ENCODE results near the gene CIRBP. TPM values are rescaled to one million over a fixed set of nuclear protein-coding genes. Genes with fewer than 3 reads are reported as not detected.

The CIRBP gene
- total RNA-seq, 2 donors from 2014 or later = 163 to 179 TPM

- intact Hi-C loops (cut with DNase I) = loop anchor here (5.0 kb wide), 1 partner anchor 94 kb away; no protein-coding TSS in a partner anchor
- no peak for DNase-seq
- Histone ChIP-seq H3K9ac (ENCODE audit: low read depth in 2 of 2, low read length in 2 of 2) (no peak overlapping the region), H3K9me3 (no peaks in the 10 kb centered on the region), H3K4me3 (no peak overlapping the region), H3K4me1 (peaks cover 33% of the 10 kb centered on the region), H3K36me3 (peaks cover 6% of the 10 kb centered on the region), H3K27me3 (no peaks in the 10 kb centered on the region), H3K27ac (no peak overlapping the region)
- TF ChIP-seq, protein P1, sequence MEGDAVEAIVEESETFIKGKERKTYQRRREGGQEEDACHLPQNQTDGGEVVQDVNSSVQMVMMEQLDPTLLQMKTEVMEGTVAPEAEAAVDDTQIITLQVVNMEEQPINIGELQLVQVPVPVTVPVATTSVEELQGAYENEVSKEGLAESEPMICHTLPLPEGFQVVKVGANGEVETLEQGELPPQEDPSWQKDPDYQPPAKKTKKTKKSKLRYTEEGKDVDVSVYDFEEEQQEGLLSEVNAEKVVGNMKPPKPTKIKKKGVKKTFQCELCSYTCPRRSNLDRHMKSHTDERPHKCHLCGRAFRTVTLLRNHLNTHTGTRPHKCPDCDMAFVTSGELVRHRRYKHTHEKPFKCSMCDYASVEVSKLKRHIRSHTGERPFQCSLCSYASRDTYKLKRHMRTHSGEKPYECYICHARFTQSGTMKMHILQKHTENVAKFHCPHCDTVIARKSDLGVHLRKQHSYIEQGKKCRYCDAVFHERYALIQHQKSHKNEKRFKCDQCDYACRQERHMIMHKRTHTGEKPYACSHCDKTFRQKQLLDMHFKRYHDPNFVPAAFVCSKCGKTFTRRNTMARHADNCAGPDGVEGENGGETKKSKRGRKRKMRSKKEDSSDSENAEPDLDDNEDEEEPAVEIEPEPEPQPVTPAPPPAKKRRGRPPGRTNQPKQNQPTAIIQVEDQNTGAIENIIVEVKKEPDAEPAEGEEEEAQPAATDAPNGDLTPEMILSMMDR (IDR thresholded peaks at IDR 0.05) = no peak
These were observed 8.9 kb downstream of the CIRBP start for GRCh38 chr19:1278074-1278473.

DNA sequence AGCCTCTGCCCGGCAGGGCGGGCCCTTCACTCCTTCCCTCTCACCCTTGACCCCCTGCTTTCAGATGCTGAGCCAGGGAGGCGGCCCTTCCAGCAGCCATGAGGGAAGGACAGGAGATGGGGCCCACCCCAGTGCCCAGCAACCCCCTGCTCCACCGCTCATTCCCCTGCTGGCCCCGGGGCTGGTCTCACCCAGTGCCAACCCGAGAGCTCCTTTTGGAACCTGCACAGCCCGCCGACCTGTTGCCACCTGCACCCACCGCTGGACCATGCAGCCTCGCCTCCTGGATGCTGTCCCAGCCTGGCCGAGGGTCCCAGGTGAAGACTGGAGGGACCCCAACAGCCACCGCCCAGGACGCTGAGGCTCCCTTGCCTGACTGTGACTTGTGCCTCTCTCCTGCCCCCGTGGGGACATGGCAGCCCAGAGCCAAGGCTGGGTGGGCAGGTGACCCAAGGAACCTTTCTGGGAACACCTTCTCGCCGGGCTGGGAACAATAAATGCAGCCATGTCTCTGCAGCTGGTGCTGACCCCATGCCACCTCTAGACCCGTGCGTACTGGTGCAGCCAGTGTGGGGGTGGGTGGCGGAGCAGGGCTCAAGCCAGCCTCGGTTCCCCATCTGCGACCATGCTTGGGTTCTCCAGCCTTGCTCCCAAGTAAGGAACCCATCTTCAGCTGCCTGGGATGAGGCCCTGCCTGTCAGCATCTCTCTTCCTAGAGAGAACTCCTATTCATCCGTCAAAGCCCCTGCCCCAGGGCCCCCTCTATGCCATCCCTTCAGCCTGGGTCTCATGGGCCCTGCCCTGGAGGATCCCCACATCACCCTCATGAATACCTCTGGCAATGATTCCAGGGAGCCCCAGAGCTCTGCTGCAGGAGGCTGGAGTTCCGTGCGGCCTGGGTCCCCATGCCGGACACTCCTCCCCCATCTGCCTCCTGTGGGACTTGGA, 9.9 kb downstream of the CIRBP start:
- intact Hi-C loops (cut with DNase I) = loop anchor here (5.0 kb wide), 1 partner anchor 93 kb away; no protein-coding TSS in a partner anchor

GRCh38 chr19:1279782-1280341, 10.7 kb downstream of the CIRBP start:
- H3K27ac ChIP-seq = no peak overlapping the region
- H3K27me3 ChIP-seq = peaks cover 3% of the 10 kb centered on the region
- intact Hi-C loops (cut with DNase I) = loop anchor here (5.0 to 10.0 kb wide), 4 partner anchors 77 to 235 kb away; partner anchors contain the start of genes ADAMTSL5 and NDUFS7
- peaks cover 22% of the 10 kb centered on the region for H3K4me1 ChIP-seq
- TF ChIP-seq, protein P1 (IDR thresholded peaks at IDR 0.05) = peak; percentile 93
- H3K36me3 ChIP-seq = no peaks in the 10 kb centered on the region
- H3K9ac ChIP-seq (ENCODE audit: low read depth in 2 of 2, low read length in 2 of 2) = no peak overlapping the region
- peak; percentile 88 for DNase-seq
- H3K9me3 ChIP-seq = no peaks in the 10 kb centered on the region
- no peak overlapping the region for H3K4me3 ChIP-seq

More for the DNA sequence above, 9.9 kb downstream of the CIRBP start:
- Histone ChIP-seq H3K36me3 (peaks cover 2% of the 10 kb centered on the region), H3K27ac (no peak overlapping the region), H3K27me3 (no peaks in the 10 kb centered on the region), H3K9ac (ENCODE audit: low read depth in 2 of 2, low read length in 2 of 2) (no peak overlapping the region), H3K4me3 (no peak overlapping the region), H3K9me3 (no peaks in the 10 kb centered on the region), H3K4me1 (peaks cover 31% of the 10 kb centered on the region)
- no peak for DNase-seq
- TF ChIP-seq, protein P1 (IDR thresholded peaks at IDR 0.05) = no peak

DNA sequence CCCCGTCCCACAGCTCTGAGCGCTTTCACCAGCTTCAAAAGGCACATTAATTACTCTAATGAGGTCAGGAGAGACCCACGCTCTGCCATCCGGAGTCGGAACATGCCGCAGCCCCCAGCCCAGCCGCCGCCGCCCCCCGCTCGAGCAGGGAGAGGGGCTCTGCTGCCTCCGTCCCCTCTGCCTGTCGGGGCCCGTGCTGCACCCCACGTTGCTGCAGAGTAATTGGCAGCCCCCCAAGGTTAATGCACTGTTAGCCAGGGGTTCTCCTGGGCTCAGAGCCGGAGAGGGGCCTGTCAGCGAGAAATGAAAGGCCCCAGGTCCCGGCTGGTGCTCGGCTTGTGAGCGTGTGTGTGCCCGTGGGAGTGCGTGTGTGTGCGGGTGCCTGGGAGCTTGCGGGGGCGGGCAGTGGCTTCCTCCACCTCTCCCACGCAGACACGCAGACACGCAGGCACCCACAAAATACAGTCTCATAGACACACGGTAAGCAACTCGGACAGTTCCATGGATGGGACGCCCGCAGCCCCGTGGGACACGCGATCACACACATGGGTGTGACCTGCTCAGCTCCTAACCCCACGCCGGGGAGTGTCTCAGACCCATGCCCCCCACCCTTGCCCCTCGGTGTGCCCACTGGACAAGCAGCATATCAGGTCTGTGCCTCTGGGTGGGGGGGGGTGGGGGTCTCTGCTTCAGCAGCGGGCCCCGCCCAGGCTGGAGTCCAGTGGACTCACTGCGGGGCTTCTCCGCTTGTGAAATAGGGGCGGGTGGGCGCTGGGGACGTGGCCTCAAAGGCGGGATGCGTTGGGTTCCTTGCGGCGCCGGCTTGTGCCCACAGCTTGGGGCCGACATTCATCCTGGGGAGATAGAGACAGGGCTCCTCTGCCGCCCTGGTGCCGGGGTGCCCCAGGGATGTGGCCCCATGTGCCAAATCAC, 11.8 kb downstream of the CIRBP start:
- Histone ChIP-seq H3K4me3 (no peak overlapping the region), H3K9me3 (no peaks in the 10 kb centered on the region), H3K27ac (no peak overlapping the region), H3K4me1 (peaks cover 19% of the 10 kb centered on the region), H3K27me3 (peaks cover 3% of the 10 kb centered on the region), H3K36me3 (no peaks in the 10 kb centered on the region), H3K9ac (ENCODE audit: low read depth in 2 of 2, low read length in 2 of 2) (no peak overlapping the region)
- intact Hi-C loops (cut with DNase I) = loop anchor here (5.0 to 10.0 kb wide), 3 partner anchors 76 to 234 kb away; partner anchors contain the start of genes ADAMTSL5 and NDUFS7
- TF ChIP-seq, protein P1 (IDR thresholded peaks at IDR 0.05) = no peak
- DNase-seq = no peak

Data from colonic mucosa (tissue), 4 donors.